NCI-H1930 (cell line): ENCODE results near the gene AP4M1.
"Not testable (repeated sequence)": the region's sequence is repeated elsewhere in the genome, so short reads cannot be mapped to it uniquely, and the experiment has no call there.

Source experiments
- DNase-seq, 2 experiments: peaks; one replicate each; lab custom pipeline; 2025; lab: John Stamatoyannopoulos, UW

The AP4M1 gene

DNA sequence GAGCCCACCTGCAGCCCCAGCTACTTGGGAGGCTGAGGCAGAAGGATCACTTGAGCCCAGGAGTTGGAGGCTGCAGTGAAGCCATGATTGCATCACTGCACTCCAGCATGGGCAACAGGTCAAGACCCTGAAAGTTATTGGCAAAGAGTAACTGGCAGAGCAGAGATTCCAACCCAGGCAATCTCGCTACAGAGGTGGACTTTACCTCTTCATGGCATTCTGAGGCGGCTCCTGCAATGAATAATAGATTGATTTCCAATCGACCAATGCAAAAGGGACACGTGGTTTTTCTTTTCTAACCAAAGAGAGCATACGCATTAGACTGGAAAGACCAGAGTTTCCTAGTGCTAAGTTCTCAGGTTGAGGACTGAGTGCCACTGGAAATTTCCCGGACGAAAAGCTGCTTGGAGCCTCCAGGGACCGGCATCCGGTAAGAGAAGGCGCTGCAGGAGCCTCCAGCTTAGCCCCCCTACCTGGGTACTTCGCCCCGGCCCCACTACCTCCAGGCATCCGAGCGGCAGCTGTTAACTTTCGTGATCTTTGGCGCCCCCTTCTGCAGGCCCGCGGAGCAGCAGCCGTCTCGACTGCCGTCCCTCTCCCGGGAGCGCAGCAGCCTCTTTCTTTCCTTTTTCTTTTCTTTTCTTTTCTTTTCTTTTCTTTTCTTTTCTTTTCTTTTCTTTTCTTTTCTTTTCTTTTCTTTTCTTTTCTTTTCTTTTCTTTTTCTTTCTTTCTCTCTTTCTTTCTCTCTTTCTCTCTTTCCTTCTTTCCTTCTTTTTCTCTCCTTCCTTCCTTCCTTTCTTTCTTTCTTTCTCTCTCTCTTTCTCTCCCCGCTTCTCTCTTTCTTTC is 29.4 kb downstream of the AP4M1 start:
- DNase-seq: peak; percentile 64 to 80

DNA sequence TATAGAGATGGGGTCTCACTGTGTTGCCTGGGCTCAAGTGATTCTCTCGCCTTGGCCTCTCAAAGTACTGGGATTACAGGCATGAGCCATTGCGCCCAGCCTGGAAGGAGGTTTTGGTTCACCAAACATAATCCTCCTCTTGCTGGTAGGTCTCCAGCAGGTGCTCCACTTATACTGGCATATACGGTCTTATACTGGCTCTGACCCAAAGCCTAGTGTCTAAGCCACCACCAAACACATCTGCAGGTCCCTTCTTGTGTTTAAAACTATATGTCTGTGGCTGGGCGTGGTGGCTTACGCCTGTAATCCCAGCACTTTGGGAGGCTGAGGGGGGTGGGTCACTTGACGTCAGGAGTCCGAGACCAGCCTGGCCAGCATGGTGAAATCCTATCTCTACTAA is 30.7 kb downstream of the AP4M1 start:
- DNase-seq: no peak

DNA sequence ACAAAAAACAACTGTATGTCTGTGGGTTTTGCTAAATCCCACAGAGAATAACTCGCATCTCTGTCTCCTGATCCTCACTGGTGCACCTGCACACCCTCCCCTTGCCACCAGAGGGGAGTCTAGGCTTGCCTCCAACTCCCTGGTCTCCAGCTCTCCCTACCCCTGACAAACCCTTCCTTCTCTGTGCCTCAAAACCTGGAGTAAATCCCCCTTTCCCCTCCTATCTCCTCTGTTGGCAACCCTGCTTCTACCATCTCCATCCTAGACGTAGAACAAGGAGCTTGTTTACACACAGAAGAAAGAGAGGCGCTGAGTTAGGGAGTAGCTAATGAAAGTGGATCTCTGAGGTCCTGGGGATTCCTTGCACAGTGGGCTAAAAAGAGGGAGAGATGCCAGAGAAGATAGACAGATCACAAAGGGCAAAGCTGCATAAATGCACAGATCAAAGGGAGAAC is 31.3 kb downstream of the AP4M1 start:
- peak; percentile 18 to 52 for DNase-seq

DNA sequence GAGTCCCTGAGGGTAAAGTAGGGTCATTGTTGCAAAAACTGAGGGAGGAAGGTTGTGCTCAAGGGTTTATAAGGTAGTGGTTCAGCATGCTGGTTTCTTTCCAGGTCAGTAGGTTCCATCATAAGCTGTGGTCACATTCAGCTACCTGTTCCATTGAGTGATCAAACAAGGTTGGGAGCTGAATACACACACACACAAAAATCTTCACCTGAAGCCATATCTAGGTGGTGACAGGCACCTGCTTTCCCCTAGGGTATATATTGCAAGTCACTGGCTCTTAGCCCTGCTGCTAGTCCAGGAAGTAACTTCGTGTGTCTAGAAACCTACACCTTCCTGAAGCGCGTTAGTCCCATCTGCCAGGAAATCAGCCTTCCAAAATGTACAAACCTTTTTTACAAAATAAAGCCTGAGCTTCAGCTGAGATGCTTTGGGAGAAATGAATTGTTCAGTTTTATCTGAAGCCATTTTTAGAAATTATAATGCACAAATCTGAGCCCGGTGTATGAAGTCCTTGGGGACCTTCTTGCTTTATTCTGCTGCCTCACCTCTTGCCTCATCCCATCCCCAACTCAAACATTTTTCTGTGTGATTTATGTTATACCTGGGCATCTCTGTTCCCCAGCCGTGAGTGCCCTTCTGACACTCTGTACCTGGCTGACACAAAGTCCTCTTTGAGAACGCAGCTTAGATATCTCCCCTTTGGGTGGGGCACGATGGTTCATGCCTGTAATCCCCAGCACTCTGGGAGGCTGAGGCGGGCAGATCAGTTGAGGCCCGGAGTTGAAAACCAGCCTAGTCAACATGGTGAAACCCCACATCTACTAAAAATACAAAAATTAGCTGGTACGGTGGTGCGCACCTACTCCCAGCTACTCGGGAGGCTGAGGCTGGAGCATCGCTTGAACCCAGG is 36.7 kb downstream of the AP4M1 start:
- no peak for DNase-seq

DNA sequence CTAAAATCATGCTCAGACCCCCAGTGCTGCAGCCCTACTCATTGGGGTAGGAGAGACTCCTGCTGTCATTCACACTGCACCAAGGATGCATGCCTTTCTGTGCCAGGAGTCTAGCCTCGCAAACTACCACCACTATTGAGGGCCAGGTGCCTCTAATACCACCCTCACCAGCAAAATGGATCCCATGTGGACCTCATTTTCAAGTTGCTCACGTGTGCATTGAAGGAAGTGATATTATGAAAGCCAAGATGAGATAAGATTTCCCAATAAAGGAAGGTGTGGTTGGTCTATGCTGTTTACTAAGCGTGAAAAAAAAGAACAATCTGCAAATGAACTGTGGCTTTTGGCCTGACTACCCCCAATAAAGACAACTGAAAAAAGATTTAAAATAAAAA is 40.1 kb downstream of the AP4M1 start:
- no peak for DNase-seq

DNA sequence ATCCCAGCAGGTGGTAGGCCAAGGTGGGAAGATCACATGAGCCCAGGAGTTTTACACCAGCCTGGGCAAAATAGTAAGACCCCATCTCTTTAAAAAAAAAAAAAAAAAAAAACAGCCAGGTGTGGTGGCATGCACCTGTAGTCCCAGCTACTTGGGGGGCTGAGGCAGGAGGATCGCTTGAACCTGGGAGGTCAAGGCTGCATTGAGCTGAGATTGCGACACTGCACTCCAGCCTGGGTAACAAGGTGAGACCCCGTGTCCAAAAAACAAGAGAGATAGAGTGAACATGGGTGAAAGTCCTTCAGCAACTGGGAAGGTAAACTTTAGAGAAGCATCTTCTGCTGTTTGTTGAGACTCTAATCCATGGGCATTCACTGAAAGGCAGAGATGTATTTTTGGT is 41.0 kb downstream of the AP4M1 start:
- no peak for DNase-seq

DNA sequence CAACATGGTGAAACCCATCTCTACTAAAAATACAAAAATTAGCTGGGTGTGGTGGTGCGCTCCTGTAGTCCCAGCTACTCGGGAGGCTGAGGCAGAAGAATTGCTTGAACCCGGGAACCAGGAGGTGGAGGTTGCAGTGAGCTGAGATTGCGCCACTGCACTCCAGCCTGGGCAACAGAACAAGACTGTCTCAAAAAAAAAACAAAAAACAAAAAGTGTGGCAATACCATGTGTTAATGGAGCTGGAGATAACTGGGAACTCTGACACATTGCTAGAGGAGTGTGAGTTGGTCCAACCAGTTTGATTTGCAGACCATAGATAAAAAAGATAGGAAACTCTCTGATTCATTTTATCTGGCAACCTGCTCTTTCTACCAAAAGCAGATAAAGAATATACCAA is 44.9 kb downstream of the AP4M1 start:
- DNase-seq: not testable (repeated sequence)

DNA sequence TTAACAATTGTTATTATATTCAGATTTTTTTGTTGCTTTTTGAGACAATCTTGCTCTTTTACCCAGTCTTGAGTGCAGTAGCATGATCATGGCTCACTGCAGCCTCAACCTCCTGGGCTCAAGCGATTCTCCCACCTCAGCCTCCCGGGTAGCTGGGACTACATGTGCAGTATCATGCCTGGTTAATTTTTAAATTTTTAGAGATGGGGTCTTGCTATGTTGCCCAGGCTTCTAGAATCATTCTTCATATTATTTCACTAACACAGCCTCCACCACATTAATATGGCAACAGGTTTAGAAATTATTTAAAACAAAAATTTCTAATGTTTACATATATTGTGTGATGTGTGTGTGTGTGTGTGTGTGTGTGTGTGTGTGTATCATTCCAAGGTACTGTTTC is 45.8 kb downstream of the AP4M1 start:
- DNase-seq: no peak

DNA sequence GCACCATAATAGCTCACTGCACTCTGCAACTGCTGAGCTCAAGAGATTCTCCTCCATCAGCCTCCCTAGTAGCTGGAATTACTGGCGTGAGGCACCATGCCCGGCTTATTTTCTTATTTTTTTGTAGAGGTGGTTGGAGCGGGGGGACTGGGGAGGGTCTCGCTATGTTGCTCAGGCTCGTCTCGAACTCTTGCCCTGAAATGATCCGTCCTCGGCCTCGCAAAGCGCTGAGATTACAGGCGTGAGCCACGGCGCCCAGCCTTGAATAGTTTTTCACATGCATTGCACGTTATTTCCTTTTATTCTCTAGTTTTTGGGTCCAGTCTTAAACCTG is 46.7 kb downstream of the AP4M1 start:
- no peak for DNase-seq

DNA sequence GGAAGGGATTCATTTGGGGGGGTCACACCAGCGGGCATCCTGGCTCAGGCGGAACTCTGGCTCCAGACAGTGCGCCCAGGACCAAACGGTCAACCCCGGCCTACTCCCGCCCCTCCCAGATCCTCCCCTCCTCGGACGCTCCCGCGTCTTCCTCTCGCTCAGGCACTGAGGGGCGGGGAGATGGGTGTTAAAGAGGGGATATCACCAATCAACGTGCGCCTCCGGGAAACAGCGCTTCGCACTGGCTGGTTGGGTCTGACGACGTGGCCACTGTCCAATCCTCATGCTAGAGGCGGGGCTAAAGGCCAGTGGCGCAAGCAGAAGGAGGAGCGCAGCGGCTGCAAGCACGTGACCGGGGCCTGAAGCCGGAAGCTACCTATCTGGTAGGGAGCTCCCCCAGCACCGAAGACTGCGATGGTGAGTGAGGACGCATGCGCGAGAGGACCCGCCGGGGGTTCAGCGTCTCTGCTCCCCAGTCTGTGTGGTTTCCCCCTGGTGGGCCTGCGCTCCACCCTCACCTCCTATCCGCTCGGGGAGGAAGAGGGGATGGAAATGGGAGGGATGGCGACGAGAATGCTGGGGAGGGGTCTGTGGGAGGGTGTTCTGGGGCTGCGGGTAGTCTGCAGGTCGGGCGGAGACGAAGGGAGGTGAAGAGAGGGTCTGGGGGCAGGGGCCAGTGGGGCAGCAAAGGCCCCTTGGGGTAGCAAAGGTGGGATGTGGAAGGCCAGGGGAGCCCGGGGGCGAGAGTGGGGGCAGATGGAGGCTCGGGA is 47.3 kb downstream of the AP4M1 start, which contains the start of gene LAMTOR4:
Gene LAMTOR4, plus strand, starts transcription at position 360 of the 770 bp plus-strand sequence. Its CDS starts 55 bp downstream, at position 415.
- DNase-seq: peak; percentile 100

DNA sequence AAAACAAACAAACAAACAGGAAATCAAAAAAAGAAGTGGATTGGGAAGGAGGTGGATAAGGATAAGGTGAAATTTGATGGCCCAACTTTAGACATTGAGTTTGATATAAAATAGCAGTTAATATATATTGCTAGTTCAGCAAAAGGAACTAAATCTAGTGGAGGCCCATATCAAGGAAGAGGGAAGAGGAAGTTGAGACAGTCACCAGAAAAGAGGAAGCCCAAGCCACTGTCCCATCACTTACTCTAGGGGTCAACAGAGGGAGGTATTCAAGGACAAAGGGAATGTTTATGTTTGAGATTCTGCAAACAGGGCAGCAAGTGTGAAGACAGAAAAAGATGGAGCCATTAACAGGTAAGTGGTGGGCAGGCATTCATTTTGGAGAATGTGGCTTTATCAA is 51.0 kb downstream of the AP4M1 start:
- no peak for DNase-seq

DNA sequence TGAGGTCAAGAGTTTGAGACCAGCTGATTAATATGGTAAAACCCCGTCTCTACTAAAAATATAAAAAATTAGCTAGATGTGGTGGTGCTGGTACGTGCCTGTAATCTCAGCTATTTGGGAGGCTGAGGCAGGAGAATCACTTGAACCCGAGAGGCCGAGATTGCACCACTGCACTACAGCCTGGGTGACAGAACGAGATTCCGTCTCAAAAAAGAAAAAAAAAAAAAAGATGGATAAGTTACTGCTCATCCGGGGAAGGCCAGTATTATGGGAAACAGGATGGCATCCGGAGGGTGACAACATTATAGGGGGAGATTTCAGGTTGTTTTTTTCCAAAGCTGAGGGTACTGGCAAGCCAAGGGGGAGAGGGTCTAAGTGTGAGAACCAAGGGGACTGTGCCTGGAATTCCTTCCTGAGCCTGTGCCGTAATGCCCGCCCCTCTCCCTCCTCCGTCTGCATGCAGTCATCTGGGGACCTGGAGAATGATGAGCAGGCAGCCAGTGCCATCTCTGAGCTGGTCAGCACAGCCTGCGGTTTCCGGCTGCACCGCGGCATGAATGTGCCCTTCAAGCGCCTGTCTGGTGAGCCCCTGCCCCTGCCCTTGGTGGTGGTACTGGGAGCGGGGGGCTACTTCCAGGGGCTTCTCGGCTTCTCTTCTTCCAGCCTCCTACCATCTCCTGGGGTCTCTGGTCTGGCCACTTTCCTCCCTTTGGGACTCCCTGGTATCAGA is 51.7 kb downstream of the AP4M1 start:
- DNase-seq: no peak

DNA sequence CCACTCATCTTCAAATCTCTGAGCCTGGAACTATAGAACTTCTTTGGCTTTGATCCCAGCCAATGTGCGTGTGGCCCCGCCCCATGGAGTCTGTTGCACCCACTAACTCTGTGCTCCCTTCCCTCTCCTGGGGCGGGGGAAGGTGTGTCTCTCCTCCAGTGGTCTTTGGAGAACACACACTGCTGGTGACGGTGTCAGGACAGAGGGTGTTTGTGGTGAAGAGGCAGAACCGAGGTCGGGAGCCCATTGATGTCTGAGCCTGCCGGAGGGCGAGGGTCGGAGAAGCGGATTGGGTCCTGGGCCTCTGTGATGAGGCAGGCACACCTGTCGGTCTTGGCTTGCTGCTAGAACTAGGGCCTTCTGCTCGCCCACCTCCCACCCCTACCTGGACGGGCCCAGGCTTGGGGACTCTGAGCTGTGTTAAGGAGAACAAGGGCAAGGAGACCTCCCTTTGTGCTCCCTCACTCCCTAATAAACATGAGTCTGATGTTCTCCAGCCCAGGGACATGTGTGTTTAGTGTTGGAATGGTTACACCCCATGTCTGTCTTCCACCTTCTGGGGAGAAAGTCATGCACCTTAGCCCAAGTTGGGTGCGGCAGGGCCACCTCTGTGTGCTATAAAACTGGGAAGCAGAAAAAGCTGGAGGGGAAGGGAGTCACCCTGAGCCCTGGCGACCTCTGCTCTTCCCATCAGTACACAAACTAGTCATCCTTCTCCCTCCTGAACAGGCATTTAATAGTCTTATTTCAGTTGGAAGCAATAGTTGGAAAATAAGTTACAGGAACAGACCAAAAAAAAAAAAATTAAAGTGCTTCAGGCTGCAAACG is 52.5 kb downstream of the AP4M1 start:
- no peak for DNase-seq

DNA sequence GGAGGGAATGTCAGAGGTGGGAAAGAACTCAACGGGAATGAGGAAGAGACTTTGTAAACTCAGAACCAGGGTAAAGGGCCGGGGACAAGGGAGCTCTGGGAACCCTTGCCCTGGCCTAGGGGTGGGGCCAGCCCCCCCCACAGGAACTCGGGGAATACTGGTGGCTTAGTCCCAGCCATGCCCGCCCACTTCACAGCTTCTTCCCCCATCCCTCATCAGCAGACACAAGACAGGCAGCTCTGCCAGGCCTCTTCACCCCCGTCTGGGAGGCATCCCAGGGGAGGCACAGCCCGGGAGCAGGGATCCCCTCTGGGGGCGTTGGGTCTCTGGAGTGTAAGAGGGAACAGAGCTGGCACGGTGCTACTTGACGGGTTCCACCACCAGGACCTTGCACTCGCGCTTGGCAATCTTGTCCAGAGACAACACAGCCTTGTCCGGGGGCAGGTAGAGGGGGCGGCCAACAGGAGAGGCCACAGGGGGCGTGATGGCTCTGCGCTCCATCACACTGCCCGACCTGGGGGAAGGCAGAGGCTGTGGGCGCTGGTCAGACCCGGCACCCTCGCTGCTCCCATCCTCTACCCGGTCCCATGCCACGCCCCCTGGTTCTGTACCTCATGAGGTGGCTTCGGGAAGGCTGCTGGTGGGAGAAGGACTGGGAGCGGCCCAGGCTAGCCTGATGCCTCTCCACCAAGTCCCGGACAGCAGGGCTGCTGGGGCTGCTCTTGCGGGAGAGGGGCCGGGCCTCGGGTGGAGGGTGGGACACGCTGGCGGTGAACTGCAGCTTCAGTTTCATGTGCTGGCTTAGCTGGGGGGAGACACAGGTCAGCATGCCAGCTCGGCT is 53.4 kb downstream of the AP4M1 start:
- DNase-seq: no peak

DNA sequence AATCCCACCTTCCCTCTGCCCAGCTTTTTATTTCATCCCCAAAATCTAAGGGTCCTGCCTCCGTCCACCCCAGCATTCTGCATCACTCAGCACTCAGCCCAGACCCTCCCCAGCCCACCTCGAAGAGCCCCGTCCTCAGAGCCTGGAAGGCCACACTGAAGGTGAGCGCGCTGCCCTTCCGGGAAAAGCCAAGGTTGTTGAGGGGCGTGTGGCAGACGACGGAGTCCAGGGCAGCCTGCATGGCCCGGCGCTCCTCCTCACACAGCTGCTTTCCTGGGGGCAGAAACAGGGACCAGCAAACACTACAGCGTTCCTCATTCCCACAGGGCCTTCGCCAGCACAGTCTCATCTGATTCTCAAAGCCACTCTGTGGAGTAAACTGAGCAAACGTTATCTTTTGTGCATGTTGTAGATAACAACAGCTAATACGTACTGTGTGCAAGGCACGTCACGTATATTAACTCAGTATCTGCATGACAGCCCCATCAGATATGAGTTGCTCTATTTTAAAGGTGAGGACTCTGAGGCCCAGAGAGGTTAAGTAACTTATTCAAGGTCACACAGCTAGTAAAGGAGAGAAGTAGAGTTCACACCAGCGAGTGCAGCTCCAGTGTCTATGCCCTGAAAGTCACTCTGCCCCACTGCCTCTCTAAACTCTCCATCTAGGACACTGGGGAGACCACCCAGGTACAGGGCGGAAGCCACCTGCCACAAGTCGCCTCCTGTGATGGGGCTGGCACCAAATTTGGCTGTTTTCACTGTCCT is 54.3 kb downstream of the AP4M1 start:
- no peak for DNase-seq

DNA sequence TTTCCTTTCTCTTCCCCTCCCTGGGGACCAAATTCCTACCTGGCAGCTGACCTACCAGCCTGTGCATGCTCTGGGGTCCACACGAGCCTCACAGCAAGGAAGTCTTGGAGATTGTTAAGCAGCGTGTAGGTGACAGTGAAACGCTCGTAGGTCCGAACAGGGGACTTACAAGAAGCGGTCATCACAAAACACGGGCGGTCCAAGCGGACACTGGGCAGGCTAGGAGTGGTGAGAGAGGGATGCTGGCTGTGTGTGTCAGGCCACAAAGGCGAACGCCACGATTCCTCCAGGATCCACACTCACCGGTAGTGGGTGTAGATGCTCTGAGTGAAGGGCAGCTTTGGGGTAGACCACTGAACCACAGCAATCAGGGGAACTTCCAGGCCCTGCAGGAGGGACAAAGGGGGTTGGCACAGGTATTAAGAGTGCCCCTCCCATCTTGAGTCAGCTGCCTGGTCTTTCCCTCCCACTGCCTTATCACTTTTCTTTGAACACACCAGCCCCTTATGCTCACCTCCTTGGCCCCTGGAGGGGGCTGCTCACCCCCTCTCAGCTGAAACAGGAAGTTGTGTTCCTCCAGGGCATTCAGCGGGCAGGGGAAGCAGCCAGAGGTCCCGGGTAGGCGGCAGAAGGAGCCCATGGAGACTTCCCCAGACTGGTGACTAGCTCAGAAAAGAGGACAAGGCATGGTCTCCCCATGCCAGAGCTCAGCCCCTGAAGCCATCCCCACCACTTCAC is 55.1 kb downstream of the AP4M1 start:
- no peak for DNase-seq

DNA sequence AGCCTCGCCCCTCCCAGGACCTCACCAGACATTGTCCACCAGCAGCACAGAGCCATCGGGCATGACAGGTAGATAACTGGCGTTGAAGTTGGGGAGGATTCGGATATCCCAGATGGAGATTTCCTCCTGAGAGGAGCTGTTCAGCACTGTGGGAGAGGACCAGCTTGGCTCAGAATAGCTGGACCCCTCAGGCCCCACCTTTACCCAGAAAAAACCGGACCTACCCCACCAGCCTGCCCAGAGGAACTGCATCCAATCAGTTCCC is 55.6 kb downstream of the AP4M1 start:
- DNase-seq: no peak
